Measurements from ENCODE around the gene IQSEC1.

IQSEC1 gene

GRCh38 chr3:12922881-12923431 is 150.3 kb downstream of the IQSEC1 start:
- TF ChIP-seq GATA2 (IDR thresholded peaks at IDR 0.05; ENCODE audit: low read depth, low read length) (no peak), GATA3 (IDR thresholded peaks at IDR 0.05; ENCODE audit: low read depth, low read length) (no peak)

DNA sequence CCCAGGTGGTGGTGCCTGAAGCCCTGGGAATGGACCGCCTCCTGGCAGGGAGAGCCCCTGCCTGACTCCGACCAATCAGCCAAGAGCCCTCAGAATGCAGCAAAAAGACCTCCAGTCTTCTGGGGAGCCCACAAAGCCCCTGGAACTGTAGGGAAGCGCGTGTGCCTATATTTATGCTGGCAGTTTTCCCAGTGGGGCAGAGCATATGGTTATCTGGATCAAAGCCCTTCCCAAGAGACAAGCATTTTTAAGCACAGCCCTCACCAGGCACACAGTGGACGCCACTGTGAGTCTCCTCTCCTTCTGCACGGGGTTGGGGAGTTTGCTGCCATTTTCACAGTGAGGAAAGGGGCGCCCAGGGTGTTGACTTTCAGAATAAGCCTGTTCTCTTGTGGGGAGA is 150.9 kb downstream of the IQSEC1 start:
- no peak; the same call in 1 of the 2 replicates for TF ChIP-seq GATA2 (IDR thresholded peaks at IDR 0.05; ENCODE audit: low read depth, low read length)
- no peak for TF ChIP-seq GATA3 (IDR thresholded peaks at IDR 0.05; ENCODE audit: low read depth, low read length)

- TF ChIP-seq GATA3 (IDR thresholded peaks at IDR 0.05; ENCODE audit: low read depth, low read length) (no peak), GATA2 (IDR thresholded peaks at IDR 0.05; ENCODE audit: low read depth, low read length) (no peak)
Measured at GRCh38 chr3:12921736-12922135, 151.5 kb downstream of the IQSEC1 start.

- TF ChIP-seq GATA2 (IDR thresholded peaks at IDR 0.05; ENCODE audit: low read depth, low read length) = no peak
- no peak for TF ChIP-seq GATA3 (IDR thresholded peaks at IDR 0.05; ENCODE audit: low read depth, low read length)
Measured at GRCh38 chr3:12920967-12921366, 152.3 kb downstream of the IQSEC1 start.

DNA sequence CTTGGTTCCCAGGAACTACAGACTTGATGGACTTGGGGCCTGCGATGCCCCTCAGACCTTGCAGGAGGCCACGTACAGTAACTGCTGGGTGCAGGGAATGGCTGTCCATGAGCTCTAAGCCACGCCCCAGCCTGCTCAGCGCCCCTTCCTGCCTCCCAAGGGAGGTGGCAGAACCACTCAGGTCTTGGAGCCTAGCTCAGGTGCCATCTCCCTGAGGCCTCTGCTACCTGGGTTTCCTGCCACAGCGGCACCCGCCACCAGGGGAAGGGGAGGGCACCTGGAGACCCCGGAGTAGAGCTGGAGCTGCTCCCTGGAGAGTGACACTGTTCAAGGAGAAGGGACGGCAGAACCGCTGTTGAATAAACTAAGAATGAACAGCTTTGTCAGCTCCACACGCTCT is 154.0 kb downstream of the IQSEC1 start:
- TF ChIP-seq GATA2 (IDR thresholded peaks at IDR 0.05; ENCODE audit: low read depth, low read length) = no peak
- TF ChIP-seq GATA3 (IDR thresholded peaks at IDR 0.05; ENCODE audit: low read depth, low read length) = no peak

DNA sequence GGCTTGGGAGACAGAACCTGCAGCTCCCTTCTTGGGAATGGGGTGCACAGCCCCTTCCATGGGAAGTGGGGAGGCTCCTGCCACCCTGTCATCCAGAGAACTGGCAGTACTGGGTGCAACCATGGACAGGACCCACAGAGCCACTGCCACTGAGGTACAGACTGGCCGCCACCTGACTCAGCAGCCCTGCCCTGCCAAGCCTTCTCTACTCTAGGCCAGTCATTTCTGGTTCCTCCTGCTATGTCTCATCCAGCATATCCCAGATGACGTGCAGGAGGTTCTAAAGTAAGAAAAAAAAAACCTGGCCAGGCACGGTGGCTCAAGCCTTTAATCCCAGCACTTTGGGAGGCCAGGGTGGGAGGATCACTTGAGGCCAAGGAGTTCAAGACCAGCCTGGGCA is 155.0 kb downstream of the IQSEC1 start:
- TF ChIP-seq GATA3 (IDR thresholded peaks at IDR 0.05; ENCODE audit: low read depth, low read length) = no peak
- TF ChIP-seq GATA2 (IDR thresholded peaks at IDR 0.05; ENCODE audit: low read depth, low read length) = no peak

GRCh38 chr3:12916159-12916558 is 157.1 kb downstream of the IQSEC1 start:
- no peak for TF ChIP-seq GATA2 (IDR thresholded peaks at IDR 0.05; ENCODE audit: low read depth, low read length)
- TF ChIP-seq GATA3 (IDR thresholded peaks at IDR 0.05; ENCODE audit: low read depth, low read length) = no peak

- TF ChIP-seq GATA2 (IDR thresholded peaks at IDR 0.05; ENCODE audit: low read depth, low read length) (no peak), GATA3 (IDR thresholded peaks at IDR 0.05; ENCODE audit: low read depth, low read length) (no peak)
Measured at GRCh38 chr3:12914088-12914487, 159.1 kb downstream of the IQSEC1 start.

- TF ChIP-seq GATA3 (IDR thresholded peaks at IDR 0.05; ENCODE audit: low read depth, low read length) (no peak), GATA2 (IDR thresholded peaks at IDR 0.05; ENCODE audit: low read depth, low read length) (no peak)
Measured at GRCh38 chr3:12911881-12912415, 161.3 kb downstream of the IQSEC1 start.

GRCh38 chr3:12910356-12911099 is 162.7 kb downstream of the IQSEC1 start:
- TF ChIP-seq GATA3 (IDR thresholded peaks at IDR 0.05; ENCODE audit: low read depth, low read length) = no peak
- no peak for TF ChIP-seq GATA2 (IDR thresholded peaks at IDR 0.05; ENCODE audit: low read depth, low read length)

DNA sequence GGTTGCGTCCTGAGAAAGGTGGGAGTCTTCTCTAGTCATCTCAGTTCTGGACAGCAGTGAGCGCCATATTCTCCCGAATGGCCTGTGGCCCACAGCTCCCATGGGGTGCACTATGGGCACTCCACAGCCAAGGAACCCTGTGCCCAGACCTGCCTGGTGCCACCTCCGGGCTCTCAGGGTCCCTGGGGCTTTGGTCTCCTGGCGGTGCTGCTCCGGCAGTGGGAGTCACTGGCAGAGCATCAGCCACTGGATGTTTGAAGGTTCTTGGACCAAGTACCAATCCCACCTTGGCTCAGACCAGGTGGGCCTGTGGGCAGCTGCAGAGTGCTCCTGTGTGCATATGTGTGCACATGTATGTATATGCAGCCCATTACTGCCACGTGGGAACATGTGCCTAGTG is 163.5 kb downstream of the IQSEC1 start:
- TF ChIP-seq GATA3 (IDR thresholded peaks at IDR 0.05; ENCODE audit: low read depth, low read length) = no peak

GRCh38 chr3:12908859-12909258 is 164.4 kb downstream of the IQSEC1 start:
- TF ChIP-seq GATA2 (IDR thresholded peaks at IDR 0.05; ENCODE audit: low read depth, low read length) (no peak), GATA3 (IDR thresholded peaks at IDR 0.05; ENCODE audit: low read depth, low read length) (no peak)

DNA sequence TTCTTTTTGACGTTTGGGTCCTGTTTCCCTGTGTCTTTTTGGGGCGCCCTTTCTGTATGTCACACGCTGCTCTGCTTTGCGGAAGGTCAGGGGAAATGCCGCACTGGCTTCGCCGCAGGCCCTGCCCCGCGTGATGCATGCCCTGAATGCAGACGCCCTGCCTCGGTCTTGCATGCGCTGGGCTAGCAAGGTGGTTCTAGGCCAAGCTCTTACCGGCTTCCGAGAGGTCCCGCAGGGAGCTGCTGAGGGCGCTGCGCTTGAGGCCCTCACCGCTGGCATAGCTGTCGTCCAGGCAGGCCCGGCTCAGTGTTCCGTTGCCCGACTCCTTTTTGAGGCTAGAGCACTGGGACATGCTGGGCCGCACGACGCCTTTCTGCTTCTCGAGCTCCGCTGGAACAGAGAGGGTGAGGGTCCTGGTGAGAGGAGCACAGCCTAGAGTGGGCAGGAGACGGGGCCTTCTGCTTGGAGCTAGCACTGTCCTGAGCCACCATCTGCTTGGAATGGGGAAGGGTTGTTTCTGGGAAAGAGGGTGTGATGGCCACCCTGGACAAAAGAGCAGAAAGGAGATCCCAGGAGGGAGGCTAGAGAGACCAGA is 165.0 kb downstream of the IQSEC1 start:
- TF ChIP-seq GATA3 (IDR thresholded peaks at IDR 0.05; ENCODE audit: low read depth, low read length) = no peak
- TF ChIP-seq GATA2 (IDR thresholded peaks at IDR 0.05; ENCODE audit: low read depth, low read length) = no peak

GRCh38 chr3:12907729-12908128 is 165.5 kb downstream of the IQSEC1 start:
- TF ChIP-seq GATA3 (IDR thresholded peaks at IDR 0.05; ENCODE audit: low read depth, low read length) = no peak
- TF ChIP-seq GATA2 (IDR thresholded peaks at IDR 0.05; ENCODE audit: low read depth, low read length) = no peak

DNA sequence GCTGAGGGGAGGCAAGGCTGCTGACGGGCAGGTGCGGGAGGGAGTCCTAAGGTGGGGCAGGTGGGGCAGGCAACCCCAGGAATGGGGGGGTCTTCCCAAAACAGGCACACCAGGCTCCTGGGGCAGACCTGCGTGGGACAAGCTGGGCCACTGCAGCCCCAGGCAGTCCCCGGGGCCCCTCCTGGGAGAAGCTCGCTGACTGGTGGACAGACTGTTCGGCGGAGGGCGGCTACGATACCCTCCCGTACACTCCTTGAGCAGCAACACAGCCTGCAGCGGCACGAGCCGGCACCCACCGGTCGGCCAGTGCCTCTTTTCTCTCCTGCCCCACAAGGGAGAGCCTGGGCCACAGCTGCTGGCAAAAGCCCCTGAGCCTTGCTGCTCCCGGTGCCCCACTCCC is 165.9 kb downstream of the IQSEC1 start:
- TF ChIP-seq GATA2 (IDR thresholded peaks at IDR 0.05; ENCODE audit: low read depth, low read length) (no peak), GATA3 (IDR thresholded peaks at IDR 0.05; ENCODE audit: low read depth, low read length) (no peak)
